Measurements from ENCODE around the gene BZW1.

DNA sequence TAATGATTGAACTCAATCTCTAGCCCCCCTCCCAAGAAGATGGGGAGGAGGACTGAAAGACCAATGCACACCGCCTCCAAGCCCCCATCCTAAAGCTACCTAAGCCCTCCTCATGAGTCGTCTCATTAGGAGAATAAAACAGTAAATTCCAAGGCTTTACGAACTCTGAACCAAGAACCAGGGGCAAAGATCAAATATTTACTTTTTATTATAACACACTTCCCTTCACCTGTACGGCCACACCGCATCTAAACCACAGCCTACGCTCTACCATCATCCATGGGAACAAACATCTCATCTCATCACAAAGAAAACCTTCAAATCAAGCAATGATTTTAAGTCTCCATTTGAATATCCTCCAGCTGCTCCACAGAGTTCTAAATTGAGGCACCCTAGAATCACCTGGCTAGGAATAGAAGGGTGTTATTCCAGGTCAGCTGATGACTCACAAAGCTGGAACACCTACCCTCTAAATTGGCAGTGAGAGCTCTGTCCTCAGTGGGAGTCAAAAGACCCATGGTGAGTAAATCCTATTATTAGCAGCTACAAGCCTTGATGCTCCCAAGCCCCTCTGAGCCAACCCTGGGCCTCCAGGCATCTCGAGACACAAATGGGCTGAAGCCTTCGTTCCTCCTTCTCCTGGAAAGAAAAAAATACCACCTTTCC is 45.6 kb upstream of the BZW1 start:
- TF ChIP-seq, protein P1, sequence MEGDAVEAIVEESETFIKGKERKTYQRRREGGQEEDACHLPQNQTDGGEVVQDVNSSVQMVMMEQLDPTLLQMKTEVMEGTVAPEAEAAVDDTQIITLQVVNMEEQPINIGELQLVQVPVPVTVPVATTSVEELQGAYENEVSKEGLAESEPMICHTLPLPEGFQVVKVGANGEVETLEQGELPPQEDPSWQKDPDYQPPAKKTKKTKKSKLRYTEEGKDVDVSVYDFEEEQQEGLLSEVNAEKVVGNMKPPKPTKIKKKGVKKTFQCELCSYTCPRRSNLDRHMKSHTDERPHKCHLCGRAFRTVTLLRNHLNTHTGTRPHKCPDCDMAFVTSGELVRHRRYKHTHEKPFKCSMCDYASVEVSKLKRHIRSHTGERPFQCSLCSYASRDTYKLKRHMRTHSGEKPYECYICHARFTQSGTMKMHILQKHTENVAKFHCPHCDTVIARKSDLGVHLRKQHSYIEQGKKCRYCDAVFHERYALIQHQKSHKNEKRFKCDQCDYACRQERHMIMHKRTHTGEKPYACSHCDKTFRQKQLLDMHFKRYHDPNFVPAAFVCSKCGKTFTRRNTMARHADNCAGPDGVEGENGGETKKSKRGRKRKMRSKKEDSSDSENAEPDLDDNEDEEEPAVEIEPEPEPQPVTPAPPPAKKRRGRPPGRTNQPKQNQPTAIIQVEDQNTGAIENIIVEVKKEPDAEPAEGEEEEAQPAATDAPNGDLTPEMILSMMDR (IDR thresholded peaks at IDR 0.05): no peak
- TF ChIP-seq POLR2A (IDR thresholded peaks at IDR 0.05) (no peak), POLR2AphosphoS5 (IDR thresholded peaks at IDR 0.05) (no peak), EP300 (IDR thresholded peaks at IDR 0.05) (no peak)
